GM11168 (cell line): ENCODE results near the gene ITFG1.
"Not testable (repeated sequence)": the region's sequence is repeated elsewhere in the genome, so short reads cannot be mapped to it uniquely, and the experiment has no call there.

Experiments used
- in situ Hi-C: fragments of 300-500 bp; cut with MboI; formaldehyde crosslinking; loops from one replicate; pipeline ENCODE4 v1.12.0; 2022; ENCODE audit warnings: low sequenced_read_pairs; ENCODE audit not compliant: unreplicated experiment

The ITFG1 gene

GRCh38 chr16:47180073-47180472, 280.8 kb downstream of the ITFG1 start:
- in situ Hi-C loops = no loop called here

DNA sequence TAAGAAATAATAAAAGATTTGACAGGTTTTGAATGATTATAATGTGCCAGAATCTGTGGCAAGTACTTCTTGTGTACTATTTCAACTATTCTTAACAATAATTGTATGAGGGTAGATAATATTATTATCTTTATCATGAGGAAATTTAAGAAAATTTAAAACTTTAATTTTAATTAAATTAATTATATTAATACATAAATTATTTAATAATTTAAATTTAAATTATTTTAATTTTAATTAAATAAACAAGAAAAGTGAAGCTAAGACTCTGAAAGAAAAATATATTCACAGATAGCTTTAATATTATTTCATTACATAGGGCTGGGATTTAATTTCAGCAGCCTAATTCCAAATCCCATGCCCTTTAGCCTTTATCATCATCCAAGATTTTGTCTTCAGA, 285.7 kb downstream of the ITFG1 start:
- in situ Hi-C loops = no loop called here

GRCh38 chr16:47162670-47163420, 298.0 kb downstream of the ITFG1 start:
- in situ Hi-C loops = no loop called here

DNA sequence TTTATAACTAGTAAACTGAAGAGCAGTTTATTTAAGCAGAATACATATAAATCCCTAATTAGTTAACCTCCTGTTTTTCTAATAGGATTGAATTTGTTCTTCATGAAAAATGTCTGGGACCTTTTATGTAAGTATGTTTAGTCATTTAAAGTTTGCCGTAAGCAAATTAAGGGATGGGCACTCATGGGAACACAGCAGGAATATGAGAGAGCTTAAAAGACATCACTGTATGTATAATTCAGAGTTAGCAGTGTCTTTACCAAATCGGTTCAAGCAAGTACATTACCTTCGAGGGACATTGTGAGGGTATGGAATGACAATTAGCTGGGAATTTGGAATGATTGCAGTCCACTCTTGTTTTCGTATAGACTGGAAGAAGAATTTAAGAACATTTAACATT, 299.4 kb downstream of the ITFG1 start:
- in situ Hi-C loops = no loop called here

DNA sequence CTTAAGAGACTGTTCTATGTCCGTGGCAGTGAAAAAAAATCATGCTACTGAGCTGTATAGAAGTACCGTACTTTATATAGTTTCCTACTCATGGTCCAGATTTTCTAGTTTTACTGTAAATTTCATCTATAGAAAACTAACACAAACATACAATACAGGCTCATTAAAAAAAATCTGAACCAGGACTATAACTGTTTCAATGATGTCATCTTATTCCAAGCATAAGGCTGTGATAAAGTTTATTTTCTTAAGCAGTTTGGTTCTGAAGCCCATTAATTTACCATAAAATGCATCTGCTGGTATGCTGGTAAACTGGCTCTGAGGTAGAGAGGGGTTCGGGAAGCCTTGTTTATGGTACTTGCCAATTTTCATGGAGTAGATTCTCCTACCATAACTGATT, 300.4 kb downstream of the ITFG1 start:
- in situ Hi-C loops = no loop called here

- in situ Hi-C loops = no loop called here
Measured at GRCh38 chr16:47158992-47159391, 301.9 kb downstream of the ITFG1 start.

- in situ Hi-C loops = no loop called here
Measured at GRCh38 chr16:47156680-47157215, 304.1 kb downstream of the ITFG1 start.

DNA sequence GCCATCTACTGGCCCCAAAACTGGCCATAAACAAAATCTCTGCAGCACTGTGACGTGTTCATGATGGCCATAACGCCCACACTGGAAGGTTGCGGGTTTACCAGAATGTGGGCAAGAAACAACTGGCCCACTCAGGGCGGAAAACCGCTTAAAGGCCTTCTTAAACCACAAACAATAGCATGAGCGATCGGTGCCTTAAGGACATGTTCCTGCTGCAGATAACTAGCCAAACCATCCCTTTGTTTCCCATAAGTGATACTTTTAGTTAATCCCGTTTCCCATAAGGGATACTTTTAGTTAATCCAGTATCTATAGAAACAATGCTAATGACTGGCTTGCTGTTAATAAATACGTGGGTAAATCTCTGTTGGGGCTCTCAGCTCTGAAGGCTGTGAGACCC, 308.4 kb downstream of the ITFG1 start:
- in situ Hi-C loops = not testable (repeated sequence)

GRCh38 chr16:47150067-47150466, 310.8 kb downstream of the ITFG1 start:
- in situ Hi-C loops = no loop called here

GRCh38 chr16:47144559-47144877, 316.3 kb downstream of the ITFG1 start:
- in situ Hi-C loops = no loop called here

DNA sequence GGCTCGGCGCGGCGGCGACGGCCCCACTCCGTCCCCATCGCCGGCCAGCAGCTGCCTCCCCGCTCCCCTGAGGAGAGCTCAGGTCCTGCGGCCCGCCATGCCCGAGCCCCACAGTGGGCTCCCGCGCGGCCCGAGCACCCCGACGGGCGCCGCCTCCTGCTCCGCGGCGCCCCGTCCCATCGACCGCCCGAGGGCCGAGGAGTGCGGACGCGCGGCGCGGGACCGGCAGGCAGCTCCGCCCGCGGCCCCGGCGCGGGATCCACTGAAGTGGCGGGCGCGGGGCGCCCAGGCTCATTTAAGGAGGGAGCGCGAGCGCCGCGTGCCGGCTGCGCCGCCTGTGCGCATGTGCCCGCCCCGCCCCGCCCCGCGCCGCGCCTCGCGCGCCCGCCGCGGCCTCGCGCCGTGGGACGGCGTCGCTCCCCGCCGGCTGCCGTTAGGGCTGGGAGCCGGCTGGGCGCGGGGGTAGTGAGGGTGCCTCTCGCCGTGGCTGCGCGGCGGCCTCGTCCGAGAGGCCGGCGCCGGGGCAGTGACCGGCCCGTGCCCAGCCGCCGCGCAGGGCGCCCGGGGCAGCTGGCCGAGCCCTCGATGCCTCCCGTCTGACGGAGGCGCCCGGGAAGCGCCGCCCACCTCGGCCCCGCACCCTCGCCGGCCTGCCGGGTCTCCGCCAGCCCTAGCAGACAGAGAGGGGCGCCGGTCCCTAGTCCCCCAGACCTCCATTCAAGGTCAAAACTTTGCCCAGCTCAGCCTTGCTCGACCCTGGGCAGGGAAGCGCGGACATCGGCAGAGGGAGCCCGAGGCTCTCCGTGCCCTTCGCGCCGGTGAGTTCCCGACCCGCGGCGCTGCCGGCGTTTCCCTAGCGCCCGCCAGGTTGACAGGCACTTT, 316.9 kb downstream of the ITFG1 start, which contains the start of gene NETO2:
Gene NETO2, minus strand, starts transcription at position 269 of the 882 bp plus-strand sequence. CDS start 333 bp downstream, outside the sequence.
- in situ Hi-C loops = no loop called here

GRCh38 chr16:47142821-47143676, 317.8 kb downstream of the ITFG1 start:
- in situ Hi-C loops = no loop called here

GRCh38 chr16:47142486-47142820, 318.4 kb downstream of the ITFG1 start:
- in situ Hi-C loops = no loop called here

DNA sequence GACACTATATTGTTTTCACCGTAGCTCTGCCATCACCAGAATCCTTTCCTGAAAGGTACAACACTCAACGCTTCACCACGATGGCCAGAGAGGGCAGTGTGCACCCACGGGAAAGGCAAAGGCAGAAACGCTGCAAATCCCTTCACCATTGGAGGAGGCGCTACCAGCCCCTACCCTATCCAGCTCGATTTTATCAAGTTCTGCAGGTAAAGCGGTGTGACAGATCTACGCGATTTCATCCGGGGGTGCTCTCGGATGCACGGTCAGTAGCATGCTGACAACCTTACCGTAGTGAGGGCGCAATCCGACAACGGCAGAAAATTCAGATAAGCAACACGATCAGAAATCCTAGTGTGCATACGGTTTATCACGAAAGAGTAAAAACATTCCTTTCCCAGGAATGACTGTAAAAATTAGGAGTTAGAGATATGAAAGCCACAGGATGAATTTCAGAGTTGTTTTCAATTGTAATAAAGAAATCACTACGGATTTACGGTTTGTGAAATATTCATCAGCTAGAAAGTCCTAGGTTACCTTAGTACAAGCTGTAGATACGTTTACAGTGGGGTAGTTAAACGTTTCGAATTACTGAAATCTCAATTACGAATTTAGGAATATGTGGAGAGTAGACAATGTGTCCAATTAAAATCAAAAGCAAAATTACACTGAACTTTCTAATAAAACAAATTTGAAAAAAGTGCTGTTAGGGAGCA, 318.9 kb downstream of the ITFG1 start:
- in situ Hi-C loops = no loop called here

DNA sequence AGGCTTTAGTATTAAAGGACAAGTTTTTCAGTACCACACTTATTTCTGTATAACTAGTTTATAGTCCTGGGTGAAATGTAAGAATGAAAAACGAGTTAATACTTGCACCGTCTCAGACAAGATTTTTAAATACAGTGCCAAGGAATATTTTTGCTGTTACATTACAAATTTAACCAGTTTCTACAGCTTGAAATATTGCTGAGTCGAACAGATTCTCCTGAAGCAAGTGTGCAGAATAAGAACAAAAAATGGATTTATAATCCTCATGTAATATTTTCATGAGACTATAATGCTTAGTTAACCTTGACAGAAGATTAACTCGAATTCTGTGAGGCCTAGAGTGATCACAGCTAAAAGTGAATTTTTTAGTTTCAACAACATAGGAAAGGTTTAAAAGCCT, 320.2 kb downstream of the ITFG1 start:
- in situ Hi-C loops = no loop called here

GRCh38 chr16:47139561-47140185, 321.2 kb downstream of the ITFG1 start:
- in situ Hi-C loops = loop anchor here (10.0 kb wide), 1 partner anchor 1025 kb away; no protein-coding TSS in a partner anchor

GRCh38 chr16:47137925-47138324, 322.9 kb downstream of the ITFG1 start:
- in situ Hi-C loops = loop anchor here (10.0 kb wide), 1 partner anchor 1027 kb away; no protein-coding TSS in a partner anchor

DNA sequence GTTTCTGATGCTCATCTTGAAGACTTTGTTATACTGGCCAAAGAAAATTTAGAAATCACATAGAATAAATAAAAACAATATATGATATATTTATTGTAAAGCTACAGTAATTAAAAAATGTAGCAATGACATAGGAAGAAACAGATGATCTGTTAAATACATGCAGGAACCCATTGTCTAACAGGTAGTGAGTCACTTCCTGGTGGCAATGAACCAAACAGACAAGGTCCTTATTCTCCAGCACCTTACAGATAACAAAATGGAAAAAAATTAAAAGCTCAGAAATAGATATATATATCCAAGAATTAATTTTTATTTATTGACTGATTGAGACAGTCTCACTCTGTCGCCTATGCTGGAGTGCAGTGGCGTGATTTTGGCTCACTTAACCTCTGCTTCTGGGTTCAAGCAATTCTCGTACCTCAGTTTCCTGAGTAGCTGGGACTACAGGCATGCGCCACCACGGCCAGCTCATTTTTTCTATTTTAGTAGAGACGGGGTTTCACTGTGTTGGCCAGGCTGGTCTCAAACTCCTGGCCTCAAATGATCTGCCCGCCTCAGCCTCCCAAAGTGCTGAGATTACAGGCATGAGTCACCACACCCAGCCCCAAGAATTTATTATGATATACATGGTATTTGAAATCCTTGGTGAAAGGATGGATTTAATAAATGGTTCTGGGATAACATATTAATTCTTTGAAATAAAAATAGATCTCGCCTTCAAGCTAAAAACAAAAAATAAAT, 324.6 kb downstream of the ITFG1 start:
- in situ Hi-C loops = loop anchor here (10.0 kb wide), 1 partner anchor 1029 kb away; no protein-coding TSS in a partner anchor
